CD4-positive, alpha-beta memory T cell (primary cell): ENCODE results near the gene SYNGR1. TPM values are rescaled to one million over a fixed set of nuclear protein-coding genes. Genes with fewer than 3 reads are reported as not detected.
"Not testable (repeated sequence)": the region's sequence is repeated elsewhere in the genome, so short reads cannot be mapped to it uniquely, and the experiment has no call there.

ENCODE experiments used
- CTCF ChIA-PET: fragments of 350-600 bp; sonication (Branson Sonifier 250); formaldehyde crosslinking; loops from one replicate; lab custom pipeline; 2021; ENCODE audit warnings: inconsistent platforms; ENCODE audit not compliant: partially characterized antibody; lab: Charles Lee
- POLR2A ChIA-PET: fragments of 350-600 bp; sonication (Branson Sonifier 250); formaldehyde crosslinking; loops from one replicate; lab custom pipeline; 2021; ENCODE audit not compliant: partially characterized antibody; lab: Charles Lee
- DNase-seq, 5 donors: peaks; one replicate each; pipeline versions ENCODE4 v3.0.0 to v3.0.0-alpha.2; 2020 to 2022; ENCODE audit warnings: mixed read lengths in 1 of 5
- H3K27ac ChIP-seq: one replicate; pipeline ENCODE4 v1.7.0; 2013; ENCODE audit warnings: low read depth, low read length
- H3K27me3 ChIP-seq: 2 replicates; pipeline ENCODE4 v1.7.0; 2013; ENCODE audit warnings: mild to moderate bottlenecking, low read length, moderate library complexity; ENCODE audit not compliant: insufficient read depth
- H3K36me3 ChIP-seq: 2 replicates; pipeline ENCODE4 v1.7.0; 2013; ENCODE audit warnings: mild to moderate bottlenecking, low read length, moderate library complexity; ENCODE audit not compliant: insufficient read depth
- H3K4me1 ChIP-seq: 2 replicates; pipeline ENCODE4 v1.7.0; 2013; ENCODE audit warnings: mild to moderate bottlenecking, low read length, moderate library complexity; ENCODE audit not compliant: insufficient read depth
- H3K4me3 ChIP-seq, 2 donors: one replicate each; pipeline ENCODE4 v1.7.0; 2013; ENCODE audit warnings: low read length in 2 of 2, mild to moderate bottlenecking in 1 of 2
- H3K9me3 ChIP-seq, 2 donors: one replicate each; pipeline ENCODE4 v1.7.0; 2013; ENCODE audit warnings: low read length in 2 of 2, control low read depth in 1 of 2; ENCODE audit not compliant: control insufficient read depth in 1 of 2
- H3K27ac Mint-ChIP-seq, 7 donors: one replicate each; pipeline ENCODE4 v1.8.0; 2020 to 2021; ENCODE audit warnings: mixed read lengths in 7 of 7, mild to moderate bottlenecking in 6 of 7, inconsistent platforms in 3 of 7, moderate library complexity in 3 of 7
- H3K27me3 Mint-ChIP-seq, 2 donors: one replicate each; pipeline ENCODE4 v1.8.0; 2020 to 2021; ENCODE audit warnings: mixed read lengths in 2 of 2
- H3K36me3 Mint-ChIP-seq, 2 donors: one replicate each; pipeline ENCODE4 v1.8.0; 2020 to 2021; ENCODE audit warnings: mixed read lengths in 2 of 2, inconsistent platforms in 1 of 2, mild to moderate bottlenecking in 1 of 2
- H3K4me1 Mint-ChIP-seq, 4 donors: one replicate each; pipeline ENCODE4 v1.8.0; 2020 to 2021; ENCODE audit warnings: mixed read lengths in 4 of 4, mild to moderate bottlenecking in 1 of 4
- H3K4me3 Mint-ChIP-seq, 8 donors: one replicate each; pipeline ENCODE4 v1.8.0; 2020 to 2021; ENCODE audit warnings: mixed read lengths in 8 of 8, mild to moderate bottlenecking in 7 of 8, moderate library complexity in 6 of 8, inconsistent platforms in 3 of 8
- H3K9me3 Mint-ChIP-seq, 8 donors: one replicate each; pipeline ENCODE4 v1.8.0; 2020 to 2021; ENCODE audit warnings: mixed read lengths in 8 of 8, mild to moderate bottlenecking in 5 of 8, inconsistent platforms in 3 of 8, moderate library complexity in 1 of 8
- intact Hi-C: fragments of 100-400 bp; cut with micrococcal nuclease; formaldehyde crosslinking; loops from one replicate; pipeline ENCODE4 v1.15.1; 2023
- polyA plus RNA-seq, 2 donors: library from polyadenylated mRNA; unstranded; fragments of 300-500 nt; fragmentation: Illumina TruSeq; gene quantifications; one replicate each; pipeline ENCODE4 v1.2.3, GENCODE V29; 2021
- total RNA-seq, 2 experiments: library from RNA; stranded (reverse); gene quantifications; one replicate each; pipeline ENCODE4 v1.2.3, GENCODE V29; 2021

Gene SYNGR1
- total and polyA plus RNA-seq, 4 experiments from 2014 or later, result 0.30 to 0.62 TPM; not detected in 2

GRCh38 chr22:39320616-39321029, 29.2 kb upstream of the SYNGR1 start:
- H3K36me3 ChIP-seq, result peaks cover 24% of the 10 kb centered on the region
- Mint-ChIP-seq H3K4me3 (peak overlapping the region; percentile 81 to 100 (median 98)), H3K36me3 (peaks cover 24 to 46% of the 10 kb centered on the region in 2 donors), H3K4me1 (peaks cover 21 to 49% (median 39%) of the 10 kb centered on the region in 4 donors), H3K27ac (peak overlapping the region in 5 of 7 donors; percentile 85 to 99 (median 99))
- H3K27me3 Mint-ChIP-seq, H3K9me3 ChIP-seq, DNase-seq, H3K9me3 Mint-ChIP-seq, H3K4me3 ChIP-seq, intact Hi-C loops, H3K27ac ChIP-seq, H3K27me3 ChIP-seq: not testable (repeated sequence)
- H3K4me1 ChIP-seq, result peaks cover 32% of the 10 kb centered on the region
- ChIA-PET POLR2A (interaction anchor here (1.0 to 12.5 kb wide), 18 partner anchors 10 to 568 kb away, joined by 3 to 433 read pairs (median 16); partner anchors contain the start of genes ATF4, CBX6, MIEF1 and NPTXR), CTCF (interaction anchor here (1.1 to 12.4 kb wide), 7 partner anchors 11 to 451 kb away, joined by 3 to 477 read pairs (median 15); partner anchors contain the start of gene CBX7)

- Mint-ChIP-seq H3K36me3 (no peaks in the 10 kb centered on the region), H3K9me3 (no peaks in the 10 kb centered on the region), H3K27me3 (no peaks in the 10 kb centered on the region), H3K4me1 (peaks cover 0 to 4% (median 1%) of the 10 kb centered on the region in 4 donors), H3K27ac (no peak overlapping the region), H3K4me3 (no peak overlapping the region)
- H3K4me3 ChIP-seq, result no peak overlapping the region
- no peaks in the 10 kb centered on the region for H3K9me3 ChIP-seq
- H3K4me1 ChIP-seq, result no peaks in the 10 kb centered on the region
- H3K36me3 ChIP-seq, result no peaks in the 10 kb centered on the region
- no peak for DNase-seq
- POLR2A ChIA-PET, result no interaction called here
- H3K27me3 ChIP-seq, result no peaks in the 10 kb centered on the region
- H3K27ac ChIP-seq, result no peak overlapping the region
- CTCF ChIA-PET, result no interaction called here
- intact Hi-C loops, result no loop called here
Measured at GRCh38 chr22:39325392-39325932, 24.3 kb upstream of the SYNGR1 start.

GRCh38 chr22:39327995-39328754, 21.6 kb upstream of the SYNGR1 start:
- ChIA-PET CTCF (interaction anchor here (1.3 to 1.7 kb wide), 2 partner anchors 9 to 11 kb away, joined by 4 to 7 read pairs; partner anchors contain the start of gene RPL3), POLR2A (interaction anchor here (0.8 to 7.6 kb wide), 2 partner anchors 9 to 19 kb away, joined by 3 to 43 read pairs; partner anchors contain the start of gene RPL3)
- Mint-ChIP-seq H3K9me3 (no peaks in the 10 kb centered on the region), H3K36me3 (no peaks in the 10 kb centered on the region), H3K27me3 (no peaks in the 10 kb centered on the region), H3K4me3 (no peak overlapping the region), H3K27ac (no peak overlapping the region), H3K4me1 (peaks cover 0 to 17% (median 4%) of the 10 kb centered on the region in 4 donors)
- H3K36me3 ChIP-seq, result no peaks in the 10 kb centered on the region
- no peaks in the 10 kb centered on the region for H3K9me3 ChIP-seq
- DNase-seq, result no peak
- no peaks in the 10 kb centered on the region for H3K4me1 ChIP-seq
- H3K27ac ChIP-seq, result no peak overlapping the region
- H3K4me3 ChIP-seq, result no peak overlapping the region
- intact Hi-C loops, result no loop called here
- H3K27me3 ChIP-seq, result no peaks in the 10 kb centered on the region

GRCh38 chr22:39330553-39330952, 19.2 kb upstream of the SYNGR1 start:
- H3K4me3 Mint-ChIP-seq, H3K27ac ChIP-seq, H3K36me3 ChIP-seq, DNase-seq, H3K27me3 Mint-ChIP-seq, H3K9me3 ChIP-seq, intact Hi-C loops, H3K9me3 Mint-ChIP-seq, H3K27me3 ChIP-seq, H3K4me3 ChIP-seq, H3K36me3 Mint-ChIP-seq, H3K4me1 ChIP-seq, H3K27ac Mint-ChIP-seq: not testable (repeated sequence)
- POLR2A ChIA-PET, result interaction anchor here (7.6 kb wide), 1 partner anchor 12 kb away, joined by 43 read pairs; the partner anchor contains the start of gene RPL3
- peaks cover 0 to 17% (median 4%) of the 10 kb centered on the region in 4 donors for H3K4me1 Mint-ChIP-seq
- CTCF ChIA-PET, result interaction anchor here (1.4 to 3.2 kb wide), 4 partner anchors 11 to 68 kb away, joined by 7 to 19 read pairs (median 12); partner anchors contain the start of genes RPL3 and TAB1

- H3K27ac Mint-ChIP-seq, result peak overlapping the region in 3 of 7 donors; percentile 23 to 64 (median 36)
- no peak overlapping the region for H3K27ac ChIP-seq
- peaks cover 0 to 17% (median 4%) of the 10 kb centered on the region in 4 donors for H3K4me1 Mint-ChIP-seq
- no peak for DNase-seq
- no peaks in the 10 kb centered on the region for H3K9me3 Mint-ChIP-seq
- no peaks in the 10 kb centered on the region for H3K27me3 ChIP-seq
- peaks cover 0 to 1% of the 10 kb centered on the region in 2 donors for H3K27me3 Mint-ChIP-seq
- H3K36me3 Mint-ChIP-seq, result no peaks in the 10 kb centered on the region
- H3K4me1 ChIP-seq, result no peaks in the 10 kb centered on the region
- H3K9me3 ChIP-seq, result no peaks in the 10 kb centered on the region
- ChIA-PET CTCF (interaction anchor here (0.6 to 3.2 kb wide), 8 partner anchors 7 to 366 kb away, joined by 3 to 19 read pairs (median 8); partner anchors contain the start of genes RPL3 and TAB1), POLR2A (interaction anchor here (1.3 to 7.6 kb wide), 2 partner anchors 9 to 14 kb away, joined by 4 to 43 read pairs; partner anchors contain the start of gene RPL3)
- no peaks in the 10 kb centered on the region for H3K36me3 ChIP-seq
- no peak overlapping the region for H3K4me3 ChIP-seq
- intact Hi-C loops, result no loop called here
- H3K4me3 Mint-ChIP-seq, result no peak overlapping the region
Measured at GRCh38 chr22:39332441-39333064, 17.2 kb upstream of the SYNGR1 start.

- Mint-ChIP-seq H3K4me3 (no peak overlapping the region), H3K27ac (no peak overlapping the region), H3K4me1 (peaks cover 0 to 11% (median 4%) of the 10 kb centered on the region in 4 donors), H3K36me3 (no peaks in the 10 kb centered on the region), H3K27me3 (peaks cover 1 to 3% of the 10 kb centered on the region in 2 donors), H3K9me3 (peaks cover 0 to 2% (median 0%) of the 10 kb centered on the region in 8 donors)
- intact Hi-C loops, result no loop called here
- no peak overlapping the region for H3K27ac ChIP-seq
- DNase-seq, result no peak
- no peaks in the 10 kb centered on the region for H3K4me1 ChIP-seq
- ChIA-PET CTCF (no interaction called here), POLR2A (no interaction called here)
- H3K27me3 ChIP-seq, result no peaks in the 10 kb centered on the region
- no peak overlapping the region for H3K4me3 ChIP-seq
- no peaks in the 10 kb centered on the region for H3K36me3 ChIP-seq
- H3K9me3 ChIP-seq, result no peaks in the 10 kb centered on the region
Measured at GRCh38 chr22:39336411-39336810, 13.4 kb upstream of the SYNGR1 start.
